Measurements from ENCODE around the gene SMURF1.

The SMURF1 gene

DNA sequence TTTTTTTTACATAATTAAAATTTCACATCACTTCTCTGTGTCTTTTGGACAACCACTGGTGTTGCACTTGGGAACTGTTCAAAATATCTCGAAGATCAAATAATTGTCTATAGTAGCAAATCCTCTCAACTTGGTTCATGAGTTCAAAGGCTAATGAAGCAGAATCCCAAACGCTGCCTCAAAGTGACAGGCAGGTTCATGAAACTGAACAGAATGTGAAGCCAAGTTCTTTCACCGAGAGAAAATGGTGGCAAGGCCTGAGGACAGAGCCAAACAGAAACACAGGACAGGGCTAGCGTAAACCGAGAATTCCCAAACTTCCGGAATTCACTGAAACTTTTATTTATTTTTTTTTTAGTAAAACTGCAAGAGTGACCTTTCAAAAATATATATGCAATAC, 21.1 kb downstream of the SMURF1 start:
- no peak overlapping the region for H3K4me3 ChIP-seq (replicated peaks; ENCODE audit: low read depth, low read length)
- no peak for DNase-seq (ENCODE audit: extremely low read depth, low read depth)
- TF ChIP-seq, protein P1, sequence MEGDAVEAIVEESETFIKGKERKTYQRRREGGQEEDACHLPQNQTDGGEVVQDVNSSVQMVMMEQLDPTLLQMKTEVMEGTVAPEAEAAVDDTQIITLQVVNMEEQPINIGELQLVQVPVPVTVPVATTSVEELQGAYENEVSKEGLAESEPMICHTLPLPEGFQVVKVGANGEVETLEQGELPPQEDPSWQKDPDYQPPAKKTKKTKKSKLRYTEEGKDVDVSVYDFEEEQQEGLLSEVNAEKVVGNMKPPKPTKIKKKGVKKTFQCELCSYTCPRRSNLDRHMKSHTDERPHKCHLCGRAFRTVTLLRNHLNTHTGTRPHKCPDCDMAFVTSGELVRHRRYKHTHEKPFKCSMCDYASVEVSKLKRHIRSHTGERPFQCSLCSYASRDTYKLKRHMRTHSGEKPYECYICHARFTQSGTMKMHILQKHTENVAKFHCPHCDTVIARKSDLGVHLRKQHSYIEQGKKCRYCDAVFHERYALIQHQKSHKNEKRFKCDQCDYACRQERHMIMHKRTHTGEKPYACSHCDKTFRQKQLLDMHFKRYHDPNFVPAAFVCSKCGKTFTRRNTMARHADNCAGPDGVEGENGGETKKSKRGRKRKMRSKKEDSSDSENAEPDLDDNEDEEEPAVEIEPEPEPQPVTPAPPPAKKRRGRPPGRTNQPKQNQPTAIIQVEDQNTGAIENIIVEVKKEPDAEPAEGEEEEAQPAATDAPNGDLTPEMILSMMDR (IDR thresholded peaks at IDR 0.05; ENCODE audit: low read depth, low read length, missing control alignments) = no peak

- no peak for DNase-seq (ENCODE audit: extremely low read depth, low read depth)
- TF ChIP-seq, protein P1 (IDR thresholded peaks at IDR 0.05; ENCODE audit: low read depth, low read length, missing control alignments) = no peak
- no peak overlapping the region for H3K4me3 ChIP-seq (replicated peaks; ENCODE audit: low read depth, low read length)
Measured at GRCh38 chr7:99121496-99122021, 22.3 kb downstream of the SMURF1 start.

DNA sequence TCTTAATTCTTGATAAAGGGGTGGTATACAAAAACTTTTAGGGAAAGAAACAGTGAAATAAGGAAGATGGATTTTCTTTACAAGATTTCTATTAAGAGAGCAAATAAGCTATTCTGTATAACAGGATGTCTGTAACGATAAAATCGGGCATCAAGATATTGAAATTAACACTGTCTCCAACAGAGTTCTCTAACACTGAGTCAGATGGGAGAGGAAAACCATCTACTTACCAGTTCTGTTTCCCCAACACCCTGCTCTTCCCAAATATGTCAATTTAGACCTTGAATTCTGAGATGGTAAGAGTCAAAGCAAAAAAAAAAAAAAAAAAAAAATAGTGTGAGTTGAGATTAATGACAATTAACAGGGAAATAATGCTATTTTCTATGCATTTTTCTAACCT, 23.0 kb downstream of the SMURF1 start:
- TF ChIP-seq, protein P1 (IDR thresholded peaks at IDR 0.05; ENCODE audit: low read depth, low read length, missing control alignments) = no peak
- no peak for DNase-seq (ENCODE audit: extremely low read depth, low read depth)
- H3K4me3 ChIP-seq (replicated peaks; ENCODE audit: low read depth, low read length) = no peak overlapping the region

DNA sequence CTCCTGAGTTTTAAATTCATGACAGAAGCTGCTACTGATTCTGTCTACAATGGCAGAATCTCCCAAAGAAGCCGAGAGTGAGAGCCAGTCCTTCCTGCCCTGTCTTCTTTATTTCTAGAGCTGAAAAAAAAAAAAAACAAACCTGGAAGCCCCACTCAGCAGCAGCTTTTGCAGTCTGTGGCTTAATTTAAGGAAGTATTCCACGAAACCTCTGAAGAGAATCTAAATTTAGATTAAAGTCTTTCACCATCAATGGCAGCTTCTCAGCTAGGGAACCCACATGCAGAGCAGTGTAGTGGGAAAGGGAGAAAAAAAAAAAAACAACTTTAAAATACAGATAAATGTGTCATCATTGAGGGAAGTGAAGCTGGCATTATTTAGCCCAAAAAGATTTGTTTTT, 23.4 kb downstream of the SMURF1 start:
- H3K4me3 ChIP-seq (replicated peaks; ENCODE audit: low read depth, low read length) = no peak overlapping the region

GRCh38 chr7:99118077-99118476, 25.8 kb downstream of the SMURF1 start:
- DNase-seq (ENCODE audit: extremely low read depth, low read depth) = no peak
- no peak overlapping the region for H3K4me3 ChIP-seq (replicated peaks; ENCODE audit: low read depth, low read length)
- TF ChIP-seq, protein P1 (IDR thresholded peaks at IDR 0.05; ENCODE audit: low read depth, low read length, missing control alignments) = no peak

More for the DNA sequence above, 23.4 kb downstream of the SMURF1 start:
- no peak for DNase-seq (ENCODE audit: extremely low read depth, low read depth)
- TF ChIP-seq, protein P1 (IDR thresholded peaks at IDR 0.05; ENCODE audit: low read depth, low read length, missing control alignments) = no peak

DNA sequence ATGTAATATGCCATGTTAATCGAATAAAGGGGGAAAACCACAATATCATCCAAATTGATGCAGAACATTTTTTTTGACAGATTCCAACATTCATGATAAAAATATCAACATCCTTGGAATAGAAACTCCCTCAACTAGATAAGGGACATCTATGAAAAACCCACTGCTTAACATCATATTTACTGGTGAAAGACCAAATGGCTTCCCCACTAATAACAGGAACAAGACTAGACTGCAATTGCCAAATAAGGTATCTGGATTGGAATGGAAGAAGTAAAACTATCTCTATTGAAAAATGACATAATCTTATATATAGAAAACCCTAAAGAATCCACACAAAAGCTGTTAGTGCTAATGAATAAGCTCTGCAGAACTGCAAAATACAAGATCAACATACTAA, 27.8 kb downstream of the SMURF1 start:
- TF ChIP-seq, protein P1 (IDR thresholded peaks at IDR 0.05; ENCODE audit: low read depth, low read length, missing control alignments) = no peak
- no peak for DNase-seq (ENCODE audit: extremely low read depth, low read depth)

DNA sequence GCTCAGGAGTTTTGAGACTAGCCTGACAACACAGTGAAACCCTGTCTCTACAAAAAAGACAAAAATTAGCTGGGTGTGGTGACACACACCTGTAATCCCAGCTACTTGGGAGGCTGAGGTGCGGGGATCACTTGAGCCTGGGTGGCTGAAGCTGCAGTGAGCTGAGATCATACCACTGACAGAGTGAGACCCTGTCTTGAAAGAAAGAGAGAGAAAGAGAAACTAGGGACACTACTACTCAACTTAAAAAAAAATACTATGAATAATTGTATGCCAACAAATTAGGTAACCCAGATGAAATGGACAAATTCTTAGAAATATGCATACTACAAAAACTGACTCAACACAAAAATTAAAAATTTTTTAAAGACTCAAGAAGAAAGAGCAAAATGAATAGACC, 28.5 kb downstream of the SMURF1 start:
- H3K4me3 ChIP-seq (replicated peaks; ENCODE audit: low read depth, low read length) = no peak overlapping the region
- TF ChIP-seq, protein P1 (IDR thresholded peaks at IDR 0.05; ENCODE audit: low read depth, low read length, missing control alignments) = no peak
- no peak for DNase-seq (ENCODE audit: extremely low read depth, low read depth)

More for the DNA sequence above, 27.8 kb downstream of the SMURF1 start:
- H3K4me3 ChIP-seq (replicated peaks; ENCODE audit: low read depth, low read length) = no peak overlapping the region
